Measurements from ENCODE around the gene EP400. TPM values are rescaled to one million over a fixed set of nuclear protein-coding genes. Genes with fewer than 3 reads are reported as not detected.

Gene EP400
- polyA plus RNA-seq, 1 donor (not counting 4 experiments of a cell fraction or from before 2014, with no cell fraction given) = 4.1 TPM

GRCh38 chr12:132052196-132052932, 102.6 kb downstream of the EP400 start:
- H3K9me3 ChIP-seq (ENCODE audit: control insufficient read depth, low read depth, low read length) = no peaks in the 10 kb centered on the region
- H3K36me3 ChIP-seq (ENCODE audit: control insufficient read depth in 2 of 2, extremely low read depth in 1 of 2, insufficient read depth in 2 of 2, low read length in 2 of 2) = peaks cover 22 to 34% of the 10 kb centered on the region in 2 experiments
- H4K20me1 ChIP-seq (ENCODE audit: control insufficient read depth, extremely low read depth, insufficient read depth, low read length) = peaks cover 2% of the 10 kb centered on the region
- dilution Hi-C loops (cut with MboI; ENCODE audit: extremely low pct_ligation_motif_present, low sequenced_read_pairs) = no loop called here
- no peak overlapping the region for H3K9ac ChIP-seq (ENCODE audit: control insufficient read depth, extremely low read depth, insufficient read depth, low read length)
- no peak overlapping the region for H2AFZ ChIP-seq (ENCODE audit: control insufficient read depth, low read length)
- DNase-seq (ENCODE audit: low read depth, low spot score) = no peak
- H3K4me3 ChIP-seq (ENCODE audit: control insufficient read depth in 2 of 3, extremely low read depth in 1 of 3, insufficient read depth in 2 of 3, low read depth in 1 of 3, low read length in 3 of 3) = no peak overlapping the region
- H3K9me1 ChIP-seq (ENCODE audit: control insufficient read depth, extremely low read depth, insufficient read depth, low read length) = peaks cover 3% of the 10 kb centered on the region
- H3K27me3 ChIP-seq (ENCODE audit: control insufficient read depth, extremely low read depth, insufficient read depth, low read length) = no peaks in the 10 kb centered on the region
- H3K4me2 ChIP-seq (ENCODE audit: control insufficient read depth, extremely low read depth, insufficient read depth, low read depth, low read length) = no peak overlapping the region
- H3K79me2 ChIP-seq (ENCODE audit: control insufficient read depth, insufficient read depth, low read length) = no peaks in the 10 kb centered on the region
- FAIRE-seq = no peak
- TF ChIP-seq, protein P1, sequence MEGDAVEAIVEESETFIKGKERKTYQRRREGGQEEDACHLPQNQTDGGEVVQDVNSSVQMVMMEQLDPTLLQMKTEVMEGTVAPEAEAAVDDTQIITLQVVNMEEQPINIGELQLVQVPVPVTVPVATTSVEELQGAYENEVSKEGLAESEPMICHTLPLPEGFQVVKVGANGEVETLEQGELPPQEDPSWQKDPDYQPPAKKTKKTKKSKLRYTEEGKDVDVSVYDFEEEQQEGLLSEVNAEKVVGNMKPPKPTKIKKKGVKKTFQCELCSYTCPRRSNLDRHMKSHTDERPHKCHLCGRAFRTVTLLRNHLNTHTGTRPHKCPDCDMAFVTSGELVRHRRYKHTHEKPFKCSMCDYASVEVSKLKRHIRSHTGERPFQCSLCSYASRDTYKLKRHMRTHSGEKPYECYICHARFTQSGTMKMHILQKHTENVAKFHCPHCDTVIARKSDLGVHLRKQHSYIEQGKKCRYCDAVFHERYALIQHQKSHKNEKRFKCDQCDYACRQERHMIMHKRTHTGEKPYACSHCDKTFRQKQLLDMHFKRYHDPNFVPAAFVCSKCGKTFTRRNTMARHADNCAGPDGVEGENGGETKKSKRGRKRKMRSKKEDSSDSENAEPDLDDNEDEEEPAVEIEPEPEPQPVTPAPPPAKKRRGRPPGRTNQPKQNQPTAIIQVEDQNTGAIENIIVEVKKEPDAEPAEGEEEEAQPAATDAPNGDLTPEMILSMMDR (optimal IDR thresholded peaks at IDR 0.05 in 1 of 3, IDR thresholded peaks at IDR 0.05 in 1 of 3, conservative IDR thresholded peaks at IDR 0.05 in 1 of 3; ENCODE audit: extremely low read depth in 1 of 3, insufficient read depth in 2 of 3, low read length in 3 of 3) = no peak
- TF ChIP-seq EZH2 (IDR thresholded peaks at IDR 0.05; ENCODE audit: low read length) = no peak
- H3K27ac ChIP-seq (ENCODE audit: control insufficient read depth, insufficient read depth, low read length) = no peak overlapping the region
- no peaks in the 10 kb centered on the region for H3K4me1 ChIP-seq (ENCODE audit: control insufficient read depth, extremely low read depth, insufficient read depth, low read length)

DNA sequence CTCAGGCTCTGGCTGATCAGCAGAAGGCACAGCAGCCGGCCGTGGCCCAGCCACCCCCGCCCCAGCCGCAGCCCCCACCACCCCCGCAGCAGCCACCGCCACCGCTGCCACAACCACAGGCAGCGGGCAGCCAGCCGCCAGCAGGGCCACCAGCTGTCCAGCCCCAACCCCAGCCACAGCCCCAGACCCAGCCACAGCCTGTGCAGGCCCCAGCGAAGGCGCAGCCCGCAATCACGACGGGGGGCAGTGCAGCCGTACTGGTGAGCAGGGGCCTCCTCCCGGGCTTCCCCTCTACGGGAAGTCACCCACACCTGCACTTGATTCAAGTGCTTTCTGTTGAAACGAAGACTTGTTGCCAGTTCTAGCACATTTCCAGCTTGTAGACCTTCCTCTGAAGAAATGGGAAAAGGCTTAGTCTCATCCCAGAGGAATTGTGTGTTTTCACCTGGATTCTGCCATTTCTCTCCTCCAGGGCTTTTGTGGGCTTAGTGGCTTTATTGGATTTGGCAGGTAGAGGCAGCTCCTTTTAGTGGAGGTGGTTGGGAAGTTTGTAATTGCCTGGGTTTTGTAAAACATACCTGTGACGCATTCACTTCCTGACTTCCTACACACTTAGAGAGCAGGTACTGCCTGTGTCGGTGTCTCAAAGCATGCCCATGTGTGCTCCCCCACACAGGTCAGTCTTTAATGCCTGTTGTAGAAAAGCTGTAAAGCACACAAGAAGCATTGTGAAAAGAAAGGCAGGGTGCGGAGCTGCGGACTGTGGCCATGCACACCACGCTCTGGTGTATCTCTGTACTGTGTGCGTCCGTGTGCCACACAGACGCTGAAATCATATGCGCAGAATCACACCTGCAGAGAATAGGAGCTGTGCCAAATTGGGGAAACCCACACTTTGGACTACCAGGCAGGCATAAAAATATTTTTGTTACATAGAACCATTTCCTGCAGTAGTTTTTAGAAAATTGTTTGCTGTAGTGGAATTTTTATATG, 103.9 kb downstream of the EP400 start:
- no peaks in the 10 kb centered on the region for H3K27me3 ChIP-seq (ENCODE audit: control insufficient read depth, extremely low read depth, insufficient read depth, low read length)
- no peak for FAIRE-seq
- no peaks in the 10 kb centered on the region for H3K9me3 ChIP-seq (ENCODE audit: control insufficient read depth, low read depth, low read length)
- TF ChIP-seq, protein P1 (optimal IDR thresholded peaks at IDR 0.05 in 1 of 3, IDR thresholded peaks at IDR 0.05 in 1 of 3, conservative IDR thresholded peaks at IDR 0.05 in 1 of 3; ENCODE audit: extremely low read depth in 1 of 3, insufficient read depth in 2 of 3, low read length in 3 of 3) = no peak
- TF ChIP-seq EZH2 (IDR thresholded peaks at IDR 0.05; ENCODE audit: low read length) = no peak
- DNase-seq (ENCODE audit: low read depth, low spot score) = no peak
- H3K4me1 ChIP-seq (ENCODE audit: control insufficient read depth, extremely low read depth, insufficient read depth, low read length) = no peaks in the 10 kb centered on the region
- peaks cover 22 to 34% of the 10 kb centered on the region in 2 experiments for H3K36me3 ChIP-seq (ENCODE audit: control insufficient read depth in 2 of 2, extremely low read depth in 1 of 2, insufficient read depth in 2 of 2, low read length in 2 of 2)
- dilution Hi-C loops (cut with MboI; ENCODE audit: extremely low pct_ligation_motif_present, low sequenced_read_pairs) = no loop called here
- no peak overlapping the region for H2AFZ ChIP-seq (ENCODE audit: control insufficient read depth, low read length)
- peaks cover 3% of the 10 kb centered on the region for H3K9me1 ChIP-seq (ENCODE audit: control insufficient read depth, extremely low read depth, insufficient read depth, low read length)
- H4K20me1 ChIP-seq (ENCODE audit: control insufficient read depth, extremely low read depth, insufficient read depth, low read length) = peaks cover 2% of the 10 kb centered on the region
- H3K4me3 ChIP-seq (ENCODE audit: control insufficient read depth in 2 of 3, extremely low read depth in 1 of 3, insufficient read depth in 2 of 3, low read depth in 1 of 3, low read length in 3 of 3) = no peak overlapping the region
- H3K79me2 ChIP-seq (ENCODE audit: control insufficient read depth, insufficient read depth, low read length) = no peaks in the 10 kb centered on the region
- no peak overlapping the region for H3K4me2 ChIP-seq (ENCODE audit: control insufficient read depth, extremely low read depth, insufficient read depth, low read depth, low read length)
- no peak overlapping the region for H3K27ac ChIP-seq (ENCODE audit: control insufficient read depth, insufficient read depth, low read length)
- no peak overlapping the region for H3K9ac ChIP-seq (ENCODE audit: control insufficient read depth, extremely low read depth, insufficient read depth, low read length)
